Sciatic nerve (tissue), 2 donors: ENCODE measurements around the gene ASB2. TPM values are rescaled to one million over a fixed set of nuclear protein-coding genes. Genes with fewer than 3 reads are reported as not detected.

Experiments used
- ATAC-seq: fragments of 200-7000 bp; cut with Tn5 transposase; one replicate; pipeline ENCODE4 v1.9.1; 2020; ENCODE audit warnings: mild to moderate bottlenecking, moderate library complexity
- DNase-seq: peaks from one replicate; pipeline ENCODE4 v3.0.0-alpha.2; 2020; ENCODE audit warnings: low spot score
- intact Hi-C: fragments of 100-400 bp; cut with DNase I; formaldehyde crosslinking; loops from one replicate; pipeline ENCODE4 v1.14.2; 2022
- total RNA-seq: library from RNA; stranded (reverse); fragmentation: NEBNext Ultra II Directional; extraction: Animal tissue kit (Norgen Biotek cat#: 25700); gene quantifications from one replicate; pipeline ENCODE4 v1.2.1, GENCODE V29; 2021
- donor health status: DM: no; HTN: no; CAD: no.
- donor health status: DM: no; HTN: no; CAD: no.

ASB2 gene
- total RNA-seq, 1 donor from 2014 or later, result 1.4 TPM

GRCh38 chr14:93954900-93955849, 21.2 kb downstream of the ASB2 start:
- no peak for DNase-seq
- ATAC-seq, result peak; percentile 46
- intact Hi-C loops, result no loop called here

- DNase-seq (no peak), ATAC-seq (no peak)
- intact Hi-C loops, result no loop called here
Observed at GRCh38 chr14:93954516-93954830, 21.9 kb downstream of the ASB2 start.

- intact Hi-C loops, result no loop called here
- ATAC-seq (no peak), DNase-seq (no peak)
Observed at GRCh38 chr14:93953739-93954515, 22.4 kb downstream of the ASB2 start.

- intact Hi-C loops, result no loop called here
- ATAC-seq (no peak), DNase-seq (no peak)
Observed at GRCh38 chr14:93953263-93953662, 23.1 kb downstream of the ASB2 start.

- ATAC-seq (no peak), DNase-seq (no peak)
- intact Hi-C loops, result no loop called here
Observed at GRCh38 chr14:93952829-93953228, 23.5 kb downstream of the ASB2 start.

- intact Hi-C loops, result no loop called here
- ATAC-seq (no peak), DNase-seq (no peak)
Observed at GRCh38 chr14:93951635-93952540, 24.5 kb downstream of the ASB2 start.

- DNase-seq, result no peak
- intact Hi-C loops, result no loop called here
- ATAC-seq, result no peak
Observed at GRCh38 chr14:93950948-93951634, 25.3 kb downstream of the ASB2 start.

- ATAC-seq (no peak), DNase-seq (no peak)
- intact Hi-C loops, result no loop called here
Observed at GRCh38 chr14:93949511-93950075, 26.8 kb downstream of the ASB2 start.

GRCh38 chr14:93947282-93947681, 29.1 kb downstream of the ASB2 start:
- ATAC-seq, result no peak
- intact Hi-C loops, result no loop called here

GRCh38 chr14:93946541-93947090, 29.8 kb downstream of the ASB2 start:
- DNase-seq (no peak), ATAC-seq (no peak)
- intact Hi-C loops, result no loop called here

More at GRCh38 chr14:93947282-93947681, 29.1 kb downstream of the ASB2 start:
- DNase-seq, result no peak

GRCh38 chr14:93946104-93946503, 30.3 kb downstream of the ASB2 start:
- no peak for ATAC-seq
- DNase-seq, result no peak
- intact Hi-C loops, result no loop called here

- DNase-seq (no peak), ATAC-seq (no peak)
- intact Hi-C loops, result no loop called here
Observed at GRCh38 chr14:93945070-93945399, 31.3 kb downstream of the ASB2 start.

GRCh38 chr14:93944348-93945069, 31.9 kb downstream of the ASB2 start:
- no peak for DNase-seq
- intact Hi-C loops, result loop anchor here (5.0 kb wide), 1 partner anchor 58 kb away; no protein-coding TSS in a partner anchor
- ATAC-seq, result no peak

- DNase-seq, result no peak
- no peak for ATAC-seq
- intact Hi-C loops, result loop anchor here (5.0 kb wide), 1 partner anchor 58 kb away; no protein-coding TSS in a partner anchor
Observed at GRCh38 chr14:93943930-93944329, 32.4 kb downstream of the ASB2 start.

- ATAC-seq, result no peak
- DNase-seq, result no peak
- intact Hi-C loops, result loop anchor here (5.0 kb wide), 1 partner anchor 59 kb away; no protein-coding TSS in a partner anchor
Observed at GRCh38 chr14:93943052-93943451, 33.3 kb downstream of the ASB2 start.

- intact Hi-C loops, result loop anchor here (5.0 kb wide), 1 partner anchor 61 kb away; no protein-coding TSS in a partner anchor
- ATAC-seq, result no peak
- no peak for DNase-seq
Observed at GRCh38 chr14:93941293-93941910, 35.0 kb downstream of the ASB2 start.

GRCh38 chr14:93940437-93940836, 35.9 kb downstream of the ASB2 start:
- DNase-seq (no peak), ATAC-seq (no peak)
- intact Hi-C loops, result loop anchor here (5.0 kb wide), 1 partner anchor 62 kb away; no protein-coding TSS in a partner anchor
